Activated CD8-positive, alpha-beta memory T cell treated with anti-CD3 and anti-CD28 coated beads for 24 hours (primary cell): ENCODE data around the gene GAD1.

Experiments used
- DNase-seq: peaks from one replicate; pipeline ENCODE4 v3.0.0-alpha.2; 2020

Gene GAD1

GRCh38 chr2:170846314-170846713 is 29.6 kb downstream of the GAD1 start:
- DNase-seq, result no peak

GRCh38 chr2:170847716-170848115 is 31.0 kb downstream of the GAD1 start:
- no peak for DNase-seq

DNA sequence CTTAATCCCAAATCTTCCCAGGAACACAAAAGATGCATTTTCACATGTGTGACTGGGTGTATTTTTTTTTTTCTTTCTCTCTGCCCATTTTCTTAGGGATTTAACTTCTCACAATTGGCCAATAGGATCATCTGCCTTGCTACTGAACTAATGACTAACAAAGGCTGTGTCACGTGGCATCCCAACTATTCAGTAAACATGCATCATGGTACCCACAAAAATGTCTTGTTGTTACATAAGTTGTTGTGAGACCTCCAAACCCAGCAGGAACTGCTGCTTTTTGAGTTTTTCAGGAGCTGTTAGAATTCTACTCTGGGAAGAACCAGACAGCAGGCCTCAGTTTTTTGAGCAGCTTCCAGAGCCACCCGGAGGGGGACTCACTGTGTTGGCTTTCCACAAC is 31.9 kb downstream of the GAD1 start:
- DNase-seq, result no peak

DNA sequence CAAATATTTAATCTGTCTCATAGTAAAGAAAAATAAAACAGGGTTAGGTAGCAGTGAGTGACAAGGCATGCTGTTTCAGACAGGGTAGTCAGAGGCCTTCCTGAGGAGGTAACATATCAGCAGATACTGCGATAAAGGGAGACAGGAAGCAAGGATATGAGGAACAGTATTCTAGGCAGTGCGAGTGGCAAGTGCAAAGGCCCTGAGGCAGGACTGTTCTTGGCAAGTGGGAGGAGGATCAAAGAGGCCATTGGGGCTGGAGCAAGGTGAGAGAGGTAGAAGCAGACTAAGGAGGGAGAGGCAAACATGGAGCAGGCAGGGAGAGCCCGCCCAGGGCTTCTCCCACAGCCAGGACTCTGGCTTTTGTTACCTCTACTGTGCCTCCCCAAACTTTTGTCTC is 33.6 kb downstream of the GAD1 start:
- no peak for DNase-seq

- no peak for DNase-seq
Measured at GRCh38 chr2:170851635-170852034, 34.9 kb downstream of the GAD1 start.

GRCh38 chr2:170856066-170856465 is 39.4 kb downstream of the GAD1 start:
- DNase-seq, result no peak

DNA sequence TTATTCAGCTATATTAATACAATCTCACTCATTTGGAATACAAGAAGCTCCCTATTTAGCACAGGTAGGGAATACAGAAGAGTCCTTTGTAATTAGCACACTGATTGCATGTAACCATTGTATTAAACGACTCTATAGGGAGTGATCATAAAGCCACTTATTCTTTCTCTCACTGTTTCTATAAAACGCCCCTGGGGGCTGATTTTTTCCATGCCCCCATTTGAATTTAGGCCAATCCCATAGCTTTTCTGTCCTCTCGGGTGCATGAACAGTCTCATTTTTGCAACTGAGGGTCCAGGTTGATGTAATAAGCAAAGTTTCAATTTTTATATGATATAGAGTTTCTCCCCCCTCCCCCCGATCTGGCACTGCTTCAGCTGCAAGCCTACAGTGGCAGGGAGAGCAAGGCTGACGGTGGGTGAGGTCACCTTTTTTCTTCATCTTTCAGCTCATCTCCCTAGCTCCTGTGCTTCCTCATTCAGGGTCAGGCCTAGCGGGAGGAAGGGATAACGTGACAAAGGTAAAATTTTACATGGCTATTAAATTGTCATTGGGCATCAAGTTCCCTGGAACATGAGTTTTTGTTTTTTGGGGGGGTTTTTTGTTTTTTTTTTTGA is 45.7 kb downstream of the GAD1 start:
- no peak for DNase-seq

- no peak for DNase-seq
Measured at GRCh38 chr2:170863087-170863486, 46.4 kb downstream of the GAD1 start.

DNA sequence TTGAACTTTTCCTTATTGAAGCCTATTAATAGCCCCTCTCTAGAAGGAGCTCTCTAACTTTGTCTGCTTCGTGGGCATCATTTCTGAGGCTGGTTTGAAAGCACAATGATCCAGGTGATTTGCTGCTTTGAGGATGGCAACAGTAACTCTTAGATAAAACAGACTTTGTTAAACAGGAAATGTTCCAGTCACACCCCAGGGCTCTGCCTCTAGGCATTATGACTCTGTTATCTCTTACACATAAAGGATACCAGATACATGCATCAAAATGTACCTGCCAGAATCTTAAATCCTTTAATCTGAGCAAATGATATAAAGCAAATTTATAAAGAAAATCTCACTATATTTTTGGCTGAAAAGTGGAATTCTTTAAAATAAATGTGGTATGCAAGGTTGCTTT is 52.3 kb downstream of the GAD1 start:
- no peak for DNase-seq

GRCh38 chr2:170869461-170869860 is 52.8 kb downstream of the GAD1 start:
- DNase-seq, result no peak

GRCh38 chr2:170873035-170873692 is 56.5 kb downstream of the GAD1 start:
- DNase-seq, result peak; percentile 89

DNA sequence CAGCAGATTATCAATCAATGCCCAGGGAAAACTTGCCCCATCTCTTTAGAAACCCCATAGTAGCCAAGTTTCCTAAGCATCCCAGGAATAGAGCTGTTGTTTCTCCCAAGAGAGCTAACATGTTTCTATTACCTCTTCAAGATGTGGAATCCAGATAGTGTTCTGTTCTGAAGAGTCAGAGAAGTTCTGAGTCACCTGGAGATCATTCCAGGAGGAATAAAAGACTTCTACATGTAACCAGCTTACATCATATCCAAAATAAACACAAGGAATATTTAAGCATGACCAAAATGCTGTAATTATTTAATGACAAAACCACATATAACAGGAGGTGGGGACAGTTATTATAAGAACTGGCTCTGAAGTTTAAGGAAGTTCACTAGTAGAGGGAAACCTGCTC is 61.4 kb downstream of the GAD1 start:
- no peak for DNase-seq

- DNase-seq, result no peak
Measured at GRCh38 chr2:170878505-170878904, 61.8 kb downstream of the GAD1 start.

GRCh38 chr2:170881840-170882239 is 65.2 kb downstream of the GAD1 start:
- DNase-seq, result no peak

- no peak for DNase-seq
Measured at GRCh38 chr2:170882758-170883157, 66.1 kb downstream of the GAD1 start.

DNA sequence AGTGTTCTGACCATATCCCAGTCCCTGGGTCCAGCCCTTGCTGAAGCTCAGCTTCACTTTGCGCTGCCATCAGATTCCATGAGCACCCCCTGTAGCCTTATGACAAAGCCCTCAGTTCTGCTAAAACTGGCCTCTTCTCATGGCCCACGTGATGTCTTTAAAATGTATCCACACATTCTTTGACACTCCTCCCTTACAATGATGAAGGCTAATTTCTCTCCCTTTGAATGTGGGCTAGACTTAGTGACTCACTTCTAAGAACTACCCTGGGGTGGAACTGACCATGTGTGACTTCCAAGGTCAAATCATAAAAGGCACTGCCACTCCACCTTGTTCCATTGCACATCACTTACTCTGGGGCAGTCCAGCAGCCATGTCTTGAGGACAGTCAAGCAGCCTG is 67.0 kb downstream of the GAD1 start:
- DNase-seq, result no peak

- no peak for DNase-seq
Measured at GRCh38 chr2:170885130-170885791, 68.6 kb downstream of the GAD1 start.

DNA sequence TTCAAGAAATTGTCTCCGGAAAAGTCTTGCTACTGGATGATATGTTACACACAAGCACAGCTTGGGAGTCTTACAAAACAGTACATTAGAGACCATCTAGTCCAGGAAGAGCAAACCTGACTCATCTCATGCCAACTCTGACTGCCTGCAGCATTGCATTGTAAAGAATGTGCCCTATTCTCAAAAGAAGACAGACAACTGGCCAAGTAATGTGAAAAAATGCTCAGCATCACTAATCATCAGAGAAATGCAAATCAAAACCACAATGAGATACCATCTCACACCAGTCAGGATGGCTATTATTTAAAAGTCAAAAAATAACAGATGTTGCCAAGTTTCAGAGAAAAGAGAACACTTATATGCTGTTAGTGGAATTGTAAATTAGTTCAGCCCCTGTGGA is 69.7 kb downstream of the GAD1 start:
- no peak for DNase-seq

GRCh38 chr2:170887496-170887895 is 70.8 kb downstream of the GAD1 start:
- DNase-seq, result no peak

DNA sequence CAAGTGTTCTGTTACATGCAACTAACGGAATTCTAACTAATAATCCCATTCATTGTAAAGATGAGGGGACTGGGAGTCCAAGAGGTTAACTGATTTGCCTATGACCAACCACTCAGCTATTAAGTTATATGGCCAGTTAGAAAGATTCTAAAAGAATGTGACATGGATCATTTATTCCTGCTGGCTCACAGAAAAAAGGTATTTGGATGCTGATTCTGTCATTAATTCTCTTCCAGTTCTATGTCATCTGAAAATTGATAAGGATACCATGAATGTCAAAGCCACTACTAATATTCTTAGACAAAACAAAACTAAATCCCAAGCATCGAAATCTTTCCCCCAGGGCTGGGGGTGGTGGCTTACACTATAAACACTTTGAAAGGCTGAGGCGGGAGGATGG is 71.2 kb downstream of the GAD1 start:
- no peak for DNase-seq

DNA sequence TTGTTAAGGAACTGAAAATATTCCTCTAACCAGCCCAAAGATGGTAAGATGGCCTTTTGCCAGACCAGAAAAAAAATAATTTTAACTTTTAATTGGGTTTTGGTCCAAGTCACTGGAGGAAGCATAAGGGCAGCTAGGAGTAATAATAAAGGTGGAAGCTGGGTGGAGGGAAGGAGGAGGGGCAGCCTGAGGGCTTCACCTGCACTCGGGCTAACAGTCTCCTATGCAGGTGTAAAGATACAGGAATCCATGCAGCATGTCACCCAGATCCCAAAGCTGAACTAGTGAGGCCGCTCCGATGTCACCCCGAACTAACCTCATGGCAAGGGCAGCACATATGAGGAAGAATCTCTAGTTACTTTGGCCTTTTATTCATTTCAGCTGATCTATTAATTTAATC is 75.2 kb downstream of the GAD1 start:
- no peak for DNase-seq

DNA sequence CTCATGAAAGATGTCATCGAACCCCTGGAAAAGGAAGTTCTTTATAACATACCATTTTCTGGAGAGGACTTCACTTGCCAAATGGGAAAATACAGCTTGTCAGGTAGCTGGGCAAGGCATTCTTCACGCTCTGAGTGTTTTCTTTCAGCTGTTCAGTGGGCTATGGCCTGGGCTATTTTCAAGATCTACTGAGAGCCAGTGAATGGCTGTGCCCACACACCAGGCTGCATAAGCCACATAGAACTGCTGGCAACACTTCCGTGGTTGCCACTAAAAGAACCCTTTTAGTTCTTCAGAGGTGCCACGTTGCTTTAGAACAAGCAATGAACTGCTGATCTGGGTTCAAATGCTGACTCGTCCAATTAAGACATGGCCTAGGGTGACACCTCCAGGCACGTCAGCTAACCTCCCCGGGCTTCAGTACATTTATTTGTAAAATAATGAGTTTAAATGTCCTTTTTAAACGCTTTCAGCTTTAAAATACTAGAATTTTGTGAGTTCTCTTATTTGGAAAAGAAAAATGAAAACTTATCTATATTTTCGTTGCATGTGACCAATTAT is 75.8 kb downstream of the GAD1 start:
- no peak for DNase-seq

DNA sequence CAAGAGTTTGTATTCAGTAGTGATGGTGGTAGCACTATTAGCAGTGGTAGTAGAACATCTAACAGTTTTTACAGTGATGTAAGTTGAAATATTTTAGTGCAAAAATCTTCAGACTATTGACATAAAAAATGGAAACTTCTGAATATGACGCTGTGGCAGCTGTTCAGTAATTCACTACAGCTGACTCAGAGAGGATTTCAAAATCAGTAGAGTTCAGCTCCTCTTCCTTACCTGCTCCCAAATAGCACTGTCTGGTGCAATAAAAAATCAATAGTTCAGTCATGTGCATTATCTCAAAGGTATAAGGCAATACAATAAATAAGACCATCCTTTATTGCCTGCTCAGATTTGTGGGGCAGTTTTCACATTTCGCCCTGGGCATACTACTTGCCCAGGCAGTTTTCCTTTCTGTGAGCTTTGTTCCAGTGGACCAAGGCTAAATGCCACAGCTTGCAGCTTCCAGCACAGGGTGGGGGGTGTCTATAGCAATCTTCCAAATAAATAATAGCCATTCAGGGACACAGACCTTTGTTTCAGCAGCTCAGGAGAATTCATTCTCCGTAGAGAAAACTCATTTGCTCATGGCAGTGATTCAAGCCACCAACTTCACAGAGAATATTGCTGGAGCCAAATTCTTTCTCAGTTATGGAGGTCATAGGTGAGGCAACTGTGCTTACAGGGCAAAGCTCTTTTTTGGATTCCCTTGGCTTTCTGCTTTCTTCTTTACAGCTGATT is 78.5 kb downstream of the GAD1 start:
- no peak for DNase-seq

GRCh38 chr2:170896622-170897021 is 79.9 kb downstream of the GAD1 start:
- DNase-seq, result no peak
